HG02885 (cell line): ENCODE measurements around the gene FIGN.

Experiments
- ATAC-seq: cut with Tn5 transposase; IDR thresholded peaks from one replicate; pipeline ENCODE4 v1.9.1; 2021; ENCODE audit warnings: mild to moderate bottlenecking; ENCODE audit not compliant: unreplicated experiment, poor library complexity

FIGN gene

GRCh38 chr2:163630836-163631235 is 105.0 kb downstream of the FIGN start:
- ATAC-seq, result no peak

GRCh38 chr2:163626639-163627109 is 109.1 kb downstream of the FIGN start:
- ATAC-seq, result peak; percentile 38

GRCh38 chr2:163626208-163626607 is 109.6 kb downstream of the FIGN start:
- ATAC-seq, result no peak

- peak; percentile 84 for ATAC-seq
Measured at GRCh38 chr2:163625632-163626031, 110.2 kb downstream of the FIGN start.

- no peak for ATAC-seq
Measured at GRCh38 chr2:163621445-163622004, 114.3 kb downstream of the FIGN start.

- no peak for ATAC-seq
Measured at GRCh38 chr2:163617517-163617916, 118.3 kb downstream of the FIGN start.

GRCh38 chr2:163613266-163613731 is 122.5 kb downstream of the FIGN start:
- no peak for ATAC-seq

- ATAC-seq, result no peak
Measured at GRCh38 chr2:163612332-163612731, 123.5 kb downstream of the FIGN start.

- ATAC-seq, result no peak
Measured at GRCh38 chr2:163611557-163611906, 124.3 kb downstream of the FIGN start.

- no peak for ATAC-seq
Measured at GRCh38 chr2:163610817-163611556, 124.8 kb downstream of the FIGN start.

GRCh38 chr2:163607630-163608029 is 128.2 kb downstream of the FIGN start:
- no peak for ATAC-seq

GRCh38 chr2:163606878-163607277 is 128.9 kb downstream of the FIGN start:
- ATAC-seq, result no peak

- ATAC-seq, result no peak
Measured at GRCh38 chr2:163605779-163606178, 130.0 kb downstream of the FIGN start.

GRCh38 chr2:163604941-163605555 is 130.8 kb downstream of the FIGN start:
- ATAC-seq, result no peak

GRCh38 chr2:163602196-163602595 is 133.6 kb downstream of the FIGN start:
- no peak for ATAC-seq

GRCh38 chr2:163601377-163601776 is 134.4 kb downstream of the FIGN start:
- ATAC-seq, result no peak

GRCh38 chr2:163600801-163601200 is 135.0 kb downstream of the FIGN start:
- ATAC-seq, result no peak

- ATAC-seq, result no peak
Measured at GRCh38 chr2:163595028-163595427, 140.8 kb downstream of the FIGN start.

GRCh38 chr2:163594497-163594896 is 141.3 kb downstream of the FIGN start:
- ATAC-seq, result no peak

GRCh38 chr2:163593982-163594381 is 141.8 kb downstream of the FIGN start:
- ATAC-seq, result no peak

GRCh38 chr2:163592954-163593622 is 142.7 kb downstream of the FIGN start:
- ATAC-seq, result no peak
